Pancreas (tissue), 10 donors: ENCODE measurements around the gene SPATA3. TPM values are rescaled to one million over a fixed set of nuclear protein-coding genes. Genes with fewer than 3 reads are reported as not detected.

Experiments used
- ATAC-seq, 4 donors: fragments of 200-7000 bp; cut with Tn5 transposase; one replicate each; pipeline versions ENCODE4 v1.8.0 to v1.9.1; 2020; ENCODE audit warnings: mild to moderate bottlenecking in 4 of 4, moderate library complexity in 4 of 4
- DNase-seq, 6 donors: peaks; one replicate each; pipeline ENCODE4 v3.0.0-alpha.2; 2020
- FAIRE-seq: peaks from 2 replicates; lab custom pipeline; 2012; peaks lifted over from hg19 to GRCh38; lab: Jason Lieb, UNC
- H3K27ac ChIP-seq, 4 donors: fragments of 200-600 bp; sonication (generic); 1 replicate in 3 of 4; 2 replicates in 1 of 4; pipeline versions ENCODE4 v1.5.0 to v1.8.0; 2020
- H3K27me3 ChIP-seq, 4 donors: fragments of 200-600 bp; one replicate each; pipeline ENCODE4 v1.8.0; 2021
- H3K36me3 ChIP-seq, 3 donors: fragments of 200-600 bp; sonication (generic) in 1 of 3; one replicate each; pipeline versions ENCODE4 v1.5.0 to v1.8.0; 2020 to 2021
- H3K4me1 ChIP-seq, 3 donors: fragments of 200-600 bp; one replicate each; pipeline ENCODE4 v1.8.0; 2021
- H3K4me3 ChIP-seq, 4 donors: fragments of 200-600 bp; sonication (generic) in 2 of 4; one replicate each; pipeline versions ENCODE4 v1.5.0 to v1.8.0; 2020 to 2021
- H3K9me3 ChIP-seq, 4 donors: fragments of 200-600 bp; one replicate each; pipeline ENCODE4 v1.8.0; 2021
- WGBS, 2 donors: extraction: QIAGEN DNeasy Blood & Tissue Kit; methylation state at CpG; one replicate each; pipeline ENCODE4 v1.1.7; 2013; 5-methylcytosine and 5-hydroxymethylcytosine counted together
- intact Hi-C, 3 donors: fragments of 100-400 bp; cut with DNase I; formaldehyde crosslinking; loops; one replicate each; pipeline versions ENCODE4 v1.11.1 to v1.14.2; 2022
- polyA plus RNA-seq, 2 donors: library from polyadenylated mRNA; stranded (reverse); fragments of 200-250 nt; gene quantifications; one replicate each; pipeline ENCODE4 v1.2.3, GENCODE V29; 2013
- total RNA-seq, 6 donors: library from RNA; stranded (reverse); fragmentation: NEBNext Ultra II Directional in 4 of 6; extraction: Animal tissue kit (Norgen Biotek cat#: 25700) in 4 of 6; gene quantifications; one replicate each; pipeline versions ENCODE4 v1.2.1 to v1.2.4, GENCODE V29; 2021 to 2023
- TF ChIP-seq, protein P1 (sequence below), 4 donors: fragments of 200-600 bp; sonication (generic) in 3 of 4; IDR thresholded peaks; one replicate each; pipeline versions ENCODE4 v1.5.0 to v1.8.0; 2021; ENCODE audit warnings: antibody characterized with exemption in 4 of 4
- donor health status: healthy with polysubstance abuse.
- donor health status: DM: no; HTN: no; CAD: no; lungs with moderate emphysema.
- donor health status: DM: no; HTN: no; CAD: no.
- donor health status: control.
- donor health status: control.
- donor health status: Bipolar disorder and iron deficiency.
- donor health status: DM: yes; HTN: yes; CAD: no.
- donor health status: DM: no; HTN: no; CAD: no.
- donor health status: DM: no; HTN: no; CAD: no.
- donor health status: DM: yes; HTN: yes; CAD: no.

Gene SPATA3
- total and polyA plus RNA-seq, 8 donors = not detected

DNA sequence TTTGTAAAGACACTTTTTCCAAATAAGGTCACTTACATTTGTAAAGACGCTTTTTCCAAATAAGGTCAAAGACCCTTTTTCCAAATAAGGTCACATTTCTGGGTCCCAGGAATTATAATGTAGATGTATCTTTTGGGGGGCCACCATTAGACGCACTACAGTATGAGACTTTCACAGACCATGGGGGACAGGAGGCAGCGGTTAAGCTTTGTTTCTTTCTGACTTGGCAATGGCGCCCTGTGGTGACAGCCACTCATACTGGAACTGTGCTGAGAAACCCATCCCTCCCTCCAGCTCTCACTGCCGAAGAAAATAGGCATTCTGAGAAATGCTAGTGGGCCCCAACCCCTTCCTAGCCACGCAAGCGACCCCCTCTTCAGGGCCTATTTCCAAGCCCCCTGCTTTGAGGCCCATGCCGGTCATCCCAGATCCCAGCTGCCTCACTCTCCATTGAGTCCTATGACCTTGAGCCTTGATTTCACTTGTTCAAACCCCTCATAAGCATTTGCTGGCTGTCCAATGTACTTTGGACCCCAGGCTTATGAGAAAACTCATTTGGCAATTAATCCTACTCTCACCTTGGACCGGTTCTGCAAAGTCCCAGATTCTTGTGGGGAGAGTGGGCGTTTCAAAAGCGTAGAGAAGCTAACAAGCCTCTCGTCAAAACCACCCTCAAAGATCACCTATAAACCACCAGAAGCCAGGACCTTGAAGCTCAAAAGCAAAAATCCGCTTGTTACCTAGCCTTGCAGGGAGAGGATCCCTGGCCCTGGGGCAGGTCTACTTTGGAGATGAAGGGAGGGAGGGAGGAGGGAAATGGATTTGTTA lies 11.3 kb upstream of the SPATA3 start:
- H3K4me1 ChIP-seq = no peaks in the 10 kb centered on the region
- intact Hi-C loops = loop anchor here in 1 of 3 donors (5.0 kb wide), 2 partner anchors 137 to 157 kb away; no protein-coding TSS in a partner anchor
- H3K27ac ChIP-seq = no peak overlapping the region
- ATAC-seq = no peak
- 76 to 79% methylated on average over 13 of the region's 13 CpGs for WGBS, 2 donors
- FAIRE-seq = no peak
- no peak for DNase-seq
- no peak overlapping the region for H3K4me3 ChIP-seq
- H3K27me3 ChIP-seq = no peaks in the 10 kb centered on the region
- no peaks in the 10 kb centered on the region for H3K9me3 ChIP-seq
- TF ChIP-seq, protein P1, sequence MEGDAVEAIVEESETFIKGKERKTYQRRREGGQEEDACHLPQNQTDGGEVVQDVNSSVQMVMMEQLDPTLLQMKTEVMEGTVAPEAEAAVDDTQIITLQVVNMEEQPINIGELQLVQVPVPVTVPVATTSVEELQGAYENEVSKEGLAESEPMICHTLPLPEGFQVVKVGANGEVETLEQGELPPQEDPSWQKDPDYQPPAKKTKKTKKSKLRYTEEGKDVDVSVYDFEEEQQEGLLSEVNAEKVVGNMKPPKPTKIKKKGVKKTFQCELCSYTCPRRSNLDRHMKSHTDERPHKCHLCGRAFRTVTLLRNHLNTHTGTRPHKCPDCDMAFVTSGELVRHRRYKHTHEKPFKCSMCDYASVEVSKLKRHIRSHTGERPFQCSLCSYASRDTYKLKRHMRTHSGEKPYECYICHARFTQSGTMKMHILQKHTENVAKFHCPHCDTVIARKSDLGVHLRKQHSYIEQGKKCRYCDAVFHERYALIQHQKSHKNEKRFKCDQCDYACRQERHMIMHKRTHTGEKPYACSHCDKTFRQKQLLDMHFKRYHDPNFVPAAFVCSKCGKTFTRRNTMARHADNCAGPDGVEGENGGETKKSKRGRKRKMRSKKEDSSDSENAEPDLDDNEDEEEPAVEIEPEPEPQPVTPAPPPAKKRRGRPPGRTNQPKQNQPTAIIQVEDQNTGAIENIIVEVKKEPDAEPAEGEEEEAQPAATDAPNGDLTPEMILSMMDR (IDR thresholded peaks at IDR 0.05) = no peak
- H3K36me3 ChIP-seq = no peaks in the 10 kb centered on the region

DNA sequence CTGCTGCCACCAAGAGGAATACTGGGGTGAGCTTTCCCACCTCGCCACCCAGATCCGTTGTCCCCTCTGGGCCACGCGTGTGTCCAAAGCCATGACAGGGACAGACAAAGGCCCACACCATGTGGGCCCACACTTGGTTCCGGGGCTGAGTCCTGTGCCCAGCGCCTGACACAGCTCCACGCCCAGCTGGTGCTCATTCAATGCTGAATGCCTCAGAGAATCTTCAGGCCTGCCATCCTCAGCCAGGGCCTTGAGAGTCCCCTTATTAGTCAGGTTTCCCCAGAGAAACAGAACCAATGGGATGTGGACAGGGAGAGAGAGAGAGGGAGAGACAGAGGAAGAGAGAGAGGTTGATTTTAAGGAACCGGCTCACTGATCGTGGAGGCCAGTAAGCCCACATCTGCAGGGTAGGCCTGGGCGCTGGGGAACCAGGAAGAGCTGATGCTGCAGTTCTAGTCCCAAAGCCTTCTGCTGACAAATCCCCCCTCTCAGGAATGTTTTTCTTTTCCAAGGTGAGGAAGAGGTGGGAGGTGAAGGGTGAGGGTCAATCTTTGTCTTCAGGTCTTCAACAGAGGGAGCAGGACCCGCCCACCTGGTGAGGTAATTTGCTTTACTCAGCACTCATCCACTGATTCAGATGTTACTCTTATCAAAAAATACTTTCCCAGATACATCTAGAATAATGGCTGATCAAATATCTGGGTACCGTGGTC lies 10.2 kb upstream of the SPATA3 start:
- intact Hi-C loops = loop anchor here in 1 of 3 donors (5.0 kb wide), 2 partner anchors 138 to 158 kb away; no protein-coding TSS in a partner anchor
- Histone ChIP-seq H3K9me3 (no peaks in the 10 kb centered on the region), H3K4me1 (no peaks in the 10 kb centered on the region), H3K4me3 (no peak overlapping the region), H3K27me3 (peaks cover 0 to 6% (median 1%) of the 10 kb centered on the region in 4 donors), H3K36me3 (no peaks in the 10 kb centered on the region), H3K27ac (no peak overlapping the region)
- DNase-seq (no peak), FAIRE-seq (no peak), ATAC-seq (no peak)
- TF ChIP-seq, protein P1 (IDR thresholded peaks at IDR 0.05) = no peak
- WGBS, 2 donors = 85 to 93% methylated on average over 12 of the region's 12 CpGs

DNA sequence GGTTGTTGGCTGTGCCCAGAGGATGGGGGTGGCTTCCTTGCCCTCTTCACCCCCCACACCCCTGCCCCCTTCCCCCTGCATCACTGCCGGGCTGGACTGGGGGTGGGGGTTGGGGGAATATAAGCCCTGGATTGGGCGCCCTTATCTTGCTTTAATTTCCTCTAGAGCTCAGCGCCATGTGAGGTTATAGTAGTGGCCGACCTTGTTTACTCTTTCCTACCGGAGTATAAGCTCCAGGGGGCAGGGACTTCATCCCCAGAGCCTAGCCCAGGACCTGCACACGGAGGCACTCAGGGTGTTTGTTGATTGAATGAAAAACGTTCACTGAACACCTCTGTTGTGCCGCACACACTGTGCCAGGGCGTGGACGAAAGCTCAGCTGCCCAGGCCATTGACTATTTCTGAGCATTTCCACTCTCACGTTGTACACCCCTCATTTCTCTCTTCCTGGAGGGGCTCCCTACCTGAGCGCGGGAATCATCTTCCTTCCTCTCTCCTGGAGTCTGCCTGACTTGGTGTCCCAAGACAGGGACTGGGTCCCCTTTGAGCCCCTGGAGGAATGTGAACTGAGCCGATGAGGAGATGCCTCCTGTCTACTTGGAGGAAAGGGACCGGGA lies 9.3 kb upstream of the SPATA3 start:
- peak overlapping the region; percentile 10 to 39 (median 30) for H3K4me3 ChIP-seq
- intact Hi-C loops = loop anchor here in 1 of 3 donors (5.0 kb wide), 2 partner anchors 139 to 159 kb away; no protein-coding TSS in a partner anchor

DNA sequence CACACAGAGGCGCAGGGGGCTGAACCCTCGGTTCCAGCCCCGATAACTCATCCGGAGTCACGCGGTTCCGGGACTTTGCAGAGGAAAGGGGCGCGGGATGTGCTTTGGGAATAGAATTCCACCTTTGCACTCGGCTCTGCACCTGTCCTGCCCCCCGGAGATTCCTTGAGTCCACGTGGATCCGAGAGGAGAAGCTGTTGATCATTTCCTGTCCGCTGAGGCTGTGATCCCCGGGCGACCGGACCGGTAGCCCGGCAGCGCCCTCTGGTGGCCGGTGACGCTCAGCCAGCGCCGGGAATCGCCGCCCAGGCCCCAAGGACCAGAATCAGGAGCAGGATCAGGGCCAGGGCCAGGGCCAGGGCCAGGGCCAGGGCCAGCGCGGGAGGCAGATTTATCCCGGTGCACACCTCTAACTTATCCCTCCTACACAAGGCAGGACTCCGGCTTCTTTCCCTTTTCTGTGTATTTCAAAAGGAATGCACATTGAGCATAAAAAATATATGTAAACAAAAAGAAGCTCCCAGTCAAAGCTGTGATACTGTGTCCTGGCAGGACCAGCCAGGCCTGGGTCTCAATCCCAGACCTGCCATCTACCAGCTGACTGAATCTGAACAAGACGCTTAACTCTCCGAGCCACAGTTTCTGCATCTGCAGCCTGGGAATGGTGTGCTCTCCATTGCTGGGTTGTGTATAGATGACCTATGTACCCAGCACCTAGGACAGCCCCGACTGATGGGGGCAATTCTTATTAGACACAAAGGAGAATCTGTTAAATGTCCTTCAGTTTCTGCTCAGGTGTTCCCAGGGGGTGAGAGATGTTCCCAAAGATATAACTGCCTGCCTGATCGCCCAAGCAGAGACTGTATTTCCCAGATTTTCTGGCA lies 8.5 kb upstream of the SPATA3 start:
- TF ChIP-seq, protein P1 (IDR thresholded peaks at IDR 0.05) = peak; percentile 92 to 97 (median 96)
- ATAC-seq (peak; percentile 95 to 99 (median 98)), FAIRE-seq (no peak), DNase-seq (peak; percentile 64 to 98 (median 87))
- H3K9me3 ChIP-seq = no peaks in the 10 kb centered on the region
- H3K27ac ChIP-seq = no peak overlapping the region
- H3K4me1 ChIP-seq = no peaks in the 10 kb centered on the region
- peak overlapping the region; percentile 10 to 39 (median 30) for H3K4me3 ChIP-seq
- intact Hi-C loops = loop anchor here in 1 of 3 donors (5.0 kb wide), 2 partner anchors 140 to 160 kb away; no protein-coding TSS in a partner anchor
- no peaks in the 10 kb centered on the region for H3K36me3 ChIP-seq
- H3K27me3 ChIP-seq = peaks cover 0 to 6% (median 2%) of the 10 kb centered on the region in 4 donors
- 6 to 7% methylated on average over 34 of the region's 34 CpGs for WGBS, 2 donors

More for the DNA sequence above, 9.3 kb upstream of the SPATA3 start:
- no peak for ATAC-seq
- DNase-seq = no peak
- Histone ChIP-seq H3K36me3 (no peaks in the 10 kb centered on the region), H3K9me3 (no peaks in the 10 kb centered on the region), H3K4me1 (no peaks in the 10 kb centered on the region), H3K27me3 (peaks cover 0 to 6% (median 2%) of the 10 kb centered on the region in 4 donors), H3K27ac (no peak overlapping the region)
- WGBS, 2 donors = 27 to 32% methylated on average over 15 of the region's 15 CpGs
- TF ChIP-seq, protein P1 (IDR thresholded peaks at IDR 0.05) = no peak
- FAIRE-seq = no peak
